OCI-LY1 (cell line): Measurements from ENCODE around the gene HCAR3.
"Not testable (repeated sequence)": the region's sequence is repeated elsewhere in the genome, so short reads cannot be mapped to it uniquely, and the experiment has no call there.

ENCODE experiments used
- H2AFZ ChIP-seq: fragments of 200-600 bp; sonication (generic), shearing (Covaris generic); 2 replicates; pipeline ENCODE4 v1.6.0; 2014; ENCODE audit warnings: antibody characterized with exemption, mild to moderate bottlenecking, low read length
- H3F3A ChIP-seq: fragments of 200-600 bp; sonication (generic), shearing (Covaris generic); 2 replicates; pipeline ENCODE4 v1.6.0; 2014; ENCODE audit warnings: mild to moderate bottlenecking, antibody characterized with exemption, low read length, moderate library complexity; ENCODE audit not compliant: insufficient read depth
- H3K27ac ChIP-seq: fragments of 200-600 bp; sonication (generic); 2 replicates; pipeline ENCODE4 v1.5.1; 2014; ENCODE audit warnings: low read length, mixed run types, mild to moderate bottlenecking, low read depth; ENCODE audit not compliant: poor library complexity, severe bottlenecking
- H3K27me3 ChIP-seq: fragments of 200-600 bp; sonication (generic); 2 replicates; pipeline ENCODE4 v1.6.0; 2014; ENCODE audit warnings: antibody characterized with exemption, mild to moderate bottlenecking, low read length, moderate library complexity; ENCODE audit not compliant: insufficient read depth
- H3K36me3 ChIP-seq: fragments of 200-600 bp; sonication (generic); 2 replicates; pipeline ENCODE4 v1.6.1; 2014; ENCODE audit warnings: mild to moderate bottlenecking, antibody characterized with exemption, low read length, moderate library complexity, mixed read lengths; ENCODE audit not compliant: insufficient read depth
- H3K4me1 ChIP-seq: fragments of 200-600 bp; sonication (generic); 2 replicates; pipeline ENCODE4 v1.5.1; 2014; ENCODE audit warnings: mild to moderate bottlenecking, low read length, moderate library complexity; ENCODE audit not compliant: insufficient read depth, severe bottlenecking
- H3K4me2 ChIP-seq: fragments of 200-600 bp; sonication (generic), shearing (Covaris generic); 2 replicates; pipeline ENCODE4 v1.6.1; 2014; ENCODE audit warnings: low read length
- H3K4me3 ChIP-seq: fragments of 200-600 bp; sonication (generic); 2 replicates; pipeline ENCODE4 v1.5.1; 2014; ENCODE audit warnings: low read length, low read depth, mild to moderate bottlenecking, mixed read lengths; ENCODE audit not compliant: poor library complexity, severe bottlenecking
- H3K79me2 ChIP-seq: fragments of 200-600 bp; shearing (Covaris generic); 2 replicates; pipeline ENCODE4 v1.6.1; 2016; ENCODE audit warnings: mixed run types, low read length, mixed read lengths; ENCODE audit not compliant: insufficient read depth
- H3K9ac ChIP-seq: fragments of 200-600 bp; sonication (generic), shearing (Covaris generic); 2 replicates; pipeline ENCODE4 v1.6.1; 2014; ENCODE audit warnings: mild to moderate bottlenecking, low read length, mixed read lengths
- H3K9me2 ChIP-seq: fragments of 200-600 bp; sonication (generic), shearing (Covaris generic); 2 replicates; pipeline ENCODE4 v1.6.1; 2014; ENCODE audit warnings: low read depth, mild to moderate bottlenecking, low read length, mixed read lengths
- H3K9me3 ChIP-seq: fragments of 200-600 bp; shearing (Covaris generic); 2 replicates; pipeline ENCODE4 v1.6.1; 2014; ENCODE audit warnings: low read length, mixed read lengths
- H4K20me1 ChIP-seq: fragments of 200-600 bp; sonication (generic), shearing (Covaris generic); 2 replicates; pipeline ENCODE4 v1.6.0; 2016; ENCODE audit warnings: mild to moderate bottlenecking, low read length; ENCODE audit not compliant: insufficient read depth
- EZH2 ChIP-seq: fragments of 200-600 bp; sonication (generic), shearing (Covaris generic); IDR thresholded peaks from 2 replicates; pipeline ENCODE4 v1.8.0; 2017; ENCODE audit warnings: borderline replicate concordance, mixed run types, mild to moderate bottlenecking, antibody characterized with exemption, low read length, moderate library complexity, mixed read lengths
- TF ChIP-seq, protein P1 (sequence below): fragments of 200-600 bp; sonication (generic), shearing (Covaris generic); IDR thresholded peaks from 2 replicates; pipeline ENCODE4 v1.5.1; 2017; ENCODE audit warnings: mild to moderate bottlenecking, antibody characterized with exemption, low read length, moderate library complexity, mixed read lengths

Gene HCAR3

DNA sequence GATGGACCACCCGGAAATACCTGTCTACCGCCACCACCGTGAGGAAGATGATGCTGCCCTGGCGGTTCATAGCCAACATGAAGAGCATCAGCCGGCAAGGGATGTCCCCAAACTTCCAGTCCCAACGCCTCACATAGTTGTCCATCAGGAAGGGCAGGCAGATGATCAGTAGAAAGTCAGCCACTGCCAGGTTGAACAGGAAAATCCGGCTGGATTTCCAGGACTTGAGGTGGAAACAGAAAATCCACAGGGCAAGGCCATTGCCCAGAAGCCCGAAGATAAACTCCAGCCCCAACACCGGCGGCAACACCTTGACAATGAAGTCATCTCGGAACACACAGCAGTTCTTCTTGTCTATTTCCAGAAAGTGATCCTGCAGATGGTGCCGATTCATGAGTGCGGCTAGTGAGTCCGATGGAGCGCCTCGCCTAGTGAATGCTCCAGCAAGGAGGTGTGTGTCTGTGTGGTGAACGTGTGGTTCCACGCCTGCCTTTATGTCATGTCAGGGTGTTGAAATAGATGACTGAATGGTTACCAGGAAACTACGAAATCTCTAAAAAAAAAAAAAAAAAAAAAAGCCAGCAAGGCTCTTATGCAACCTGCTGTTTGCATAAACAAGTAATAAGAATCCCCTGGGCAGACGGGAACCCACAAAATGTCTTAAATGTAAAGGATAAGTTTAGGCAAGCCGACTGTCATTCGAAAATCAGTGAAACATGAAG, 13.6 kb downstream of the HCAR3 start, which contains the start of gene HCAR2:
HCAR2 (minus strand) TSS at position 468 of the 722 bp plus-strand sequence; CDS start at position 394, 74 bp downstream.
- not testable (repeated sequence) for H3K79me2 ChIP-seq, H2AFZ ChIP-seq, H3K4me2 ChIP-seq, H3K27me3 ChIP-seq, H3K9ac ChIP-seq, H3K4me3 ChIP-seq, H3K9me3 ChIP-seq, H3K27ac ChIP-seq, H3F3A ChIP-seq, H3K9me2 ChIP-seq, H4K20me1 ChIP-seq, H3K36me3 ChIP-seq, H3K4me1 ChIP-seq

DNA sequence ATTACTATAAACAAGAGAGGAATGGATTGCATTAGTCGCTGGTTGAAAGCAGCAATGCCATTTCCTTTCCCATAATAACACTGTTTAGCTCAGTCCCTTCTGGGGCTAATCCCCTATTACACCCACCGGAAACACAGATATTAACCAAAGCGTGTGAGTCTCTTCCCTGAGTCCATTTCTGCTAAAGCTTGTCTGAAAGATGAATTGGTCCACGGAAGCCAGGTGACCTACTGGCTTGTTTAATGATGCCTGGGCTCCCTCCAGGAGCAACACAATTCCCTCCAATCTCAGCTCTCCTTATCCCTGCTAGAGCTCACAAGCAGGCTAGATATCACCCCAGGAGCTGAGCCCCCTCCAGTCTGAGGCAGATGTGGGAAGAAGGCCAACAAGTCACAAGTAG, 15.1 kb downstream of the HCAR3 start:
- H4K20me1 ChIP-seq, H3F3A ChIP-seq, H3K4me2 ChIP-seq, H3K4me1 ChIP-seq, H3K9me3 ChIP-seq, H3K27me3 ChIP-seq, H3K79me2 ChIP-seq, H3K9ac ChIP-seq, H3K9me2 ChIP-seq, H3K36me3 ChIP-seq, H3K4me3 ChIP-seq, H2AFZ ChIP-seq, H3K27ac ChIP-seq: not testable (repeated sequence)

DNA sequence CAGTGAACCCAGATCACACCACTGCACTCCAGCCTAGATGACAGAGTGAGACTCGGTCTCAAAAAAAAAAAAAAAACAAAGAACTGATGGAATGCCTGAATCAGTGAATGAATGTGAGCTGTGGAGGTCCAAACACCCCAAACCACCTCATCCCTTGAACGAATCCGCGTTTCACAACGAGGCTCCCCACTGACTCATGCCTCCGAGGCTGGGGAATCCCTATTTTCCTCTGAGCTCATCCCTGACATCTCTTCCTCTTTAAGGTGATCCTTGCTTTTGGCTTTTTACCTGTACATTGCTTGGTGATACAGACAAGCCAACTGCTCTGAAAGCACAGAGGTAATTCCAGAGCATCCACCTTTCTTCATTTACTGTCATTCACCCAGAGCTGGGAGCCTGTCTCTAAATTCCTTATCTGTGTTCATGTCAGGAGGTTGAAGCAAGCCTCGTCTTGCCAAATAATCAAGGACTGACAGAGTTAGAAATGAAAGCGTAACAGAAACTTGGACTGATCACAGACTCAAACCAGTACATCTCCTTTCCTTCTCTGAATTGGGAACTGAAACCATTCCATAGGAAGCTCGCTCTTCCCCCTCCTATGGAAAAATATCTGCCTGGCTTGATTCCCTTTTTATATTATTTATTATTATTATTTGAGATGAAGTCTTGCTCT, 16.4 kb downstream of the HCAR3 start:
- not testable (repeated sequence) for H3K27me3 ChIP-seq, H3K36me3 ChIP-seq, H4K20me1 ChIP-seq, H3K4me2 ChIP-seq, H3K9me3 ChIP-seq, H3K4me1 ChIP-seq, H3K79me2 ChIP-seq, H3K27ac ChIP-seq, H3K4me3 ChIP-seq, H2AFZ ChIP-seq, H3K9ac ChIP-seq, H3F3A ChIP-seq, H3K9me2 ChIP-seq

DNA sequence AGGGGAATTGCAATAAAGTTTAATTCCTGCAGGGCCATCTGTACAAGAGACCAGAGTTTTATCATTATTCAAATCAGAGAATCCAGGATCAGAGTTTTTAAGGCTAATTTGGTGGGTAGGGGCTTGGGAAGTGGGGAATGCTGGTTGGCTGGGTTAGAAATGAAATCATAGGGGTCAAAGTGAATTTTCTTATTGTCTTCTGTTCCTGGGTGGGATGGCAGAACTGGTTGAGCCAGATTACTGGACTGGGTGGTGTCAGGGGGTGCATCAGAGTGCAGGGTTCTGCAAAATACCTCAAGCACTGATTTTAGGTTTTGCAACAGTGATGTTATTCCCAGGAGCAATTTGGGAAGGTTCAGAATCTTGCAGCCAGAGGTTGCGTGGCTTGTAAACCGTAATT, 19.7 kb downstream of the HCAR3 start:
- not testable (repeated sequence) for H3K9me3 ChIP-seq, H3K4me2 ChIP-seq, H3K27me3 ChIP-seq, H2AFZ ChIP-seq, H3K9ac ChIP-seq, H3K4me1 ChIP-seq, H3K9me2 ChIP-seq, H3F3A ChIP-seq, H3K36me3 ChIP-seq, H4K20me1 ChIP-seq, H3K79me2 ChIP-seq, H3K27ac ChIP-seq, H3K4me3 ChIP-seq

DNA sequence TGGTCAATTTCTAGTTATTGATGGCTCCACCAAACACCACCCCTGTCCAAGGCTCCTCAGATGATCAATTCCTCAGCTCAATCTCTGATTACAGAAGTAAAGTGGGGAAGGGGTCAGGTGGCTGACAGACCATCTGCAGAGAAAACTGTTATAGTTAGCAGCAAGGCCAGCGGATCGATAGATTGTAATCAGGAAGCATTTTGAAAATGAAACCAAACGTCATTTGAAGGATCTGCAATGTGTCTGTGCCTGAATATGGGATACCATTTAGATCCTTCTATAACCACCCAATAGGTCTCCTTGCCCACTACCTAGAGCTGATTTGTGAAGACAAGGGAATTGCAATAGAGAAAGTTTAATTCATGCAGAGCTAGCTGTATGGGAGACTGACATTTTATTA, 25.0 kb downstream of the HCAR3 start:
- Histone ChIP-seq H3K36me3 (no peaks in the 10 kb centered on the region), H3K4me2 (no peak overlapping the region), H3F3A (no peaks in the 10 kb centered on the region), H2AFZ (no peak overlapping the region), H3K4me1 (no peaks in the 10 kb centered on the region), H3K79me2 (no peaks in the 10 kb centered on the region), H3K27ac (no peak overlapping the region), H3K9ac (no peak overlapping the region), H3K27me3 (no peaks in the 10 kb centered on the region), H3K4me3 (no peak overlapping the region), H3K9me3 (no peaks in the 10 kb centered on the region), H4K20me1 (no peaks in the 10 kb centered on the region), H3K9me2 (no peaks in the 10 kb centered on the region)
- TF ChIP-seq, protein P1, sequence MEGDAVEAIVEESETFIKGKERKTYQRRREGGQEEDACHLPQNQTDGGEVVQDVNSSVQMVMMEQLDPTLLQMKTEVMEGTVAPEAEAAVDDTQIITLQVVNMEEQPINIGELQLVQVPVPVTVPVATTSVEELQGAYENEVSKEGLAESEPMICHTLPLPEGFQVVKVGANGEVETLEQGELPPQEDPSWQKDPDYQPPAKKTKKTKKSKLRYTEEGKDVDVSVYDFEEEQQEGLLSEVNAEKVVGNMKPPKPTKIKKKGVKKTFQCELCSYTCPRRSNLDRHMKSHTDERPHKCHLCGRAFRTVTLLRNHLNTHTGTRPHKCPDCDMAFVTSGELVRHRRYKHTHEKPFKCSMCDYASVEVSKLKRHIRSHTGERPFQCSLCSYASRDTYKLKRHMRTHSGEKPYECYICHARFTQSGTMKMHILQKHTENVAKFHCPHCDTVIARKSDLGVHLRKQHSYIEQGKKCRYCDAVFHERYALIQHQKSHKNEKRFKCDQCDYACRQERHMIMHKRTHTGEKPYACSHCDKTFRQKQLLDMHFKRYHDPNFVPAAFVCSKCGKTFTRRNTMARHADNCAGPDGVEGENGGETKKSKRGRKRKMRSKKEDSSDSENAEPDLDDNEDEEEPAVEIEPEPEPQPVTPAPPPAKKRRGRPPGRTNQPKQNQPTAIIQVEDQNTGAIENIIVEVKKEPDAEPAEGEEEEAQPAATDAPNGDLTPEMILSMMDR: no peak
- no peak for TF ChIP-seq EZH2
